Rectal smooth muscle tissue (tissue), 1 donor: ENCODE measurements around the gene C4orf50.
"Not testable (repeated sequence)": the region's sequence is repeated elsewhere in the genome, so short reads cannot be mapped to it uniquely, and the experiment has no call there.

Experiments used
- H3K27ac ChIP-seq: one replicate; pipeline ENCODE4 v1.7.0; 2013; ENCODE audit warnings: low read depth, low read length, inconsistent platforms
- H3K27me3 ChIP-seq: one replicate; pipeline ENCODE4 v1.7.0; 2013; ENCODE audit warnings: low read length; ENCODE audit not compliant: control insufficient read depth, insufficient read depth
- H3K36me3 ChIP-seq: one replicate; pipeline ENCODE4 v1.7.0; 2013; ENCODE audit warnings: low read length; ENCODE audit not compliant: control insufficient read depth, insufficient read depth
- H3K4me1 ChIP-seq: one replicate; pipeline ENCODE4 v1.7.0; 2013; ENCODE audit warnings: low read length; ENCODE audit not compliant: control insufficient read depth, insufficient read depth
- H3K4me3 ChIP-seq: one replicate; pipeline ENCODE4 v1.7.0; 2013; ENCODE audit warnings: low read length
- H3K9ac ChIP-seq: one replicate; pipeline ENCODE4 v1.7.0; 2013; ENCODE audit warnings: low read length

C4orf50 gene

GRCh38 chr4:6008092-6008551 lies 10.1 kb downstream of the C4orf50 start:
- Histone ChIP-seq H3K9ac (no peak overlapping the region), H3K27ac (no peak overlapping the region), H3K4me3 (no peak overlapping the region), H3K36me3 (no peaks in the 10 kb centered on the region), H3K27me3 (peaks cover 5% of the 10 kb centered on the region), H3K4me1 (no peaks in the 10 kb centered on the region)

GRCh38 chr4:6005175-6005574 lies 13.1 kb downstream of the C4orf50 start:
- Histone ChIP-seq H3K27me3 (peaks cover 5% of the 10 kb centered on the region), H3K36me3 (no peaks in the 10 kb centered on the region), H3K4me3 (no peak overlapping the region), H3K9ac (no peak overlapping the region), H3K4me1 (no peaks in the 10 kb centered on the region), H3K27ac (no peak overlapping the region)

- H3K27ac ChIP-seq, H3K4me1 ChIP-seq, H3K27me3 ChIP-seq, H3K9ac ChIP-seq, H3K36me3 ChIP-seq, H3K4me3 ChIP-seq: not testable (repeated sequence)
Observed at GRCh38 chr4:6003485-6003884, 14.7 kb downstream of the C4orf50 start.

GRCh38 chr4:6002926-6003325 lies 15.3 kb downstream of the C4orf50 start:
- no peaks in the 10 kb centered on the region for H3K27me3 ChIP-seq
- no peaks in the 10 kb centered on the region for H3K4me1 ChIP-seq
- H3K36me3 ChIP-seq: no peaks in the 10 kb centered on the region
- no peak overlapping the region for H3K27ac ChIP-seq
- no peak overlapping the region for H3K9ac ChIP-seq
- no peak overlapping the region for H3K4me3 ChIP-seq

GRCh38 chr4:6002492-6002833 lies 15.8 kb downstream of the C4orf50 start:
- no peaks in the 10 kb centered on the region for H3K36me3 ChIP-seq
- no peak overlapping the region for H3K9ac ChIP-seq
- H3K4me3 ChIP-seq: no peak overlapping the region
- no peaks in the 10 kb centered on the region for H3K27me3 ChIP-seq
- H3K27ac ChIP-seq: no peak overlapping the region
- no peaks in the 10 kb centered on the region for H3K4me1 ChIP-seq

GRCh38 chr4:6001680-6002491 lies 16.3 kb downstream of the C4orf50 start:
- H3K27me3 ChIP-seq: no peaks in the 10 kb centered on the region
- H3K4me1 ChIP-seq: no peaks in the 10 kb centered on the region
- no peak overlapping the region for H3K27ac ChIP-seq
- H3K9ac ChIP-seq: no peak overlapping the region
- no peak overlapping the region for H3K4me3 ChIP-seq
- no peaks in the 10 kb centered on the region for H3K36me3 ChIP-seq

- Histone ChIP-seq H3K27me3 (no peaks in the 10 kb centered on the region), H3K4me3 (no peak overlapping the region), H3K27ac (no peak overlapping the region), H3K9ac (no peak overlapping the region), H3K36me3 (no peaks in the 10 kb centered on the region), H3K4me1 (no peaks in the 10 kb centered on the region)
Observed at GRCh38 chr4:5999830-6000365, 18.3 kb downstream of the C4orf50 start.

GRCh38 chr4:5999356-5999755 lies 18.9 kb downstream of the C4orf50 start:
- Histone ChIP-seq H3K4me3 (no peak overlapping the region), H3K27me3 (no peaks in the 10 kb centered on the region), H3K4me1 (no peaks in the 10 kb centered on the region), H3K27ac (no peak overlapping the region), H3K9ac (no peak overlapping the region), H3K36me3 (no peaks in the 10 kb centered on the region)

- Histone ChIP-seq H3K36me3 (no peaks in the 10 kb centered on the region), H3K27ac (no peak overlapping the region), H3K9ac (no peak overlapping the region), H3K4me3 (no peak overlapping the region), H3K27me3 (no peaks in the 10 kb centered on the region), H3K4me1 (no peaks in the 10 kb centered on the region)
Observed at GRCh38 chr4:5998333-5998936, 19.8 kb downstream of the C4orf50 start.

GRCh38 chr4:5996641-5997040 lies 21.6 kb downstream of the C4orf50 start:
- no peak overlapping the region for H3K4me3 ChIP-seq
- no peaks in the 10 kb centered on the region for H3K36me3 ChIP-seq
- no peaks in the 10 kb centered on the region for H3K4me1 ChIP-seq
- H3K27me3 ChIP-seq: no peaks in the 10 kb centered on the region
- H3K9ac ChIP-seq: no peak overlapping the region
- no peak overlapping the region for H3K27ac ChIP-seq

GRCh38 chr4:5995901-5996623 lies 22.2 kb downstream of the C4orf50 start:
- Histone ChIP-seq H3K4me3 (no peak overlapping the region), H3K36me3 (no peaks in the 10 kb centered on the region), H3K9ac (no peak overlapping the region), H3K27me3 (no peaks in the 10 kb centered on the region), H3K27ac (no peak overlapping the region), H3K4me1 (no peaks in the 10 kb centered on the region)
